Measurements from ENCODE around the gene MTCP1.

Gene MTCP1

GRCh38 chrX:155052738-155053498 is 18.0 kb downstream of the MTCP1 start:
- DNase-seq = no peak

- DNase-seq = no peak
Observed at GRCh38 chrX:155048977-155049619, 21.8 kb downstream of the MTCP1 start.

GRCh38 chrX:155046811-155047528 is 24.0 kb downstream of the MTCP1 start:
- no peak for DNase-seq

- DNase-seq = no peak
Observed at GRCh38 chrX:155046129-155046810, 24.7 kb downstream of the MTCP1 start.

- no peak for DNase-seq
Observed at GRCh38 chrX:155035688-155036087, 35.2 kb downstream of the MTCP1 start.

GRCh38 chrX:155031657-155032056 is 39.3 kb downstream of the MTCP1 start:
- no peak for DNase-seq

GRCh38 chrX:155028877-155029291 is 42.1 kb downstream of the MTCP1 start:
- DNase-seq = no peak

GRCh38 chrX:155028129-155028528 is 42.8 kb downstream of the MTCP1 start:
- DNase-seq = no peak

- DNase-seq = peak; percentile 7
Observed at GRCh38 chrX:155027509-155028066, 43.3 kb downstream of the MTCP1 start.

- peak; percentile 66 for DNase-seq
Observed at GRCh38 chrX:155026727-155027508, 44.0 kb downstream of the MTCP1 start, which contains the start of gene FUNDC2. TSS of gene FUNDC2 (plus strand) at chrX:155026844. CDS start at chrX:155026939, 95 bp downstream.

- DNase-seq = no peak
Observed at GRCh38 chrX:155026420-155026726, 44.6 kb downstream of the MTCP1 start.

GRCh38 chrX:155023907-155024833 is 46.8 kb downstream of the MTCP1 start:
- DNase-seq = no peak

- DNase-seq = no peak
Observed at GRCh38 chrX:155022585-155022984, 48.4 kb downstream of the MTCP1 start, which contains the start of gene F8. TSS of gene F8 (minus strand) at chrX:155022723. CDS start at chrX:155022552, 171 bp downstream.

GRCh38 chrX:155020591-155020990 is 50.3 kb downstream of the MTCP1 start:
- DNase-seq = no peak
